OCI-LY1 (cell line): ENCODE data around the gene PTPRN2.
"Not testable (repeated sequence)": the region's sequence is repeated elsewhere in the genome, so short reads cannot be mapped to it uniquely, and the experiment has no call there.

Experiments used
- H2AFZ ChIP-seq: fragments of 200-600 bp; sonication (generic), shearing (Covaris generic); 2 replicates; pipeline ENCODE4 v1.6.0; 2014; ENCODE audit warnings: antibody characterized with exemption, mild to moderate bottlenecking, low read length
- H3F3A ChIP-seq: fragments of 200-600 bp; sonication (generic), shearing (Covaris generic); 2 replicates; pipeline ENCODE4 v1.6.0; 2014; ENCODE audit warnings: mild to moderate bottlenecking, antibody characterized with exemption, low read length, moderate library complexity; ENCODE audit not compliant: insufficient read depth
- H3K27ac ChIP-seq: fragments of 200-600 bp; sonication (generic); 2 replicates; pipeline ENCODE4 v1.5.1; 2014; ENCODE audit warnings: low read length, mixed run types, mild to moderate bottlenecking, low read depth; ENCODE audit not compliant: poor library complexity, severe bottlenecking
- H3K27me3 ChIP-seq: fragments of 200-600 bp; sonication (generic); 2 replicates; pipeline ENCODE4 v1.6.0; 2014; ENCODE audit warnings: antibody characterized with exemption, mild to moderate bottlenecking, low read length, moderate library complexity; ENCODE audit not compliant: insufficient read depth
- H3K36me3 ChIP-seq: fragments of 200-600 bp; sonication (generic); 2 replicates; pipeline ENCODE4 v1.6.1; 2014; ENCODE audit warnings: mild to moderate bottlenecking, antibody characterized with exemption, low read length, moderate library complexity, mixed read lengths; ENCODE audit not compliant: insufficient read depth
- H3K4me1 ChIP-seq: fragments of 200-600 bp; sonication (generic); 2 replicates; pipeline ENCODE4 v1.5.1; 2014; ENCODE audit warnings: mild to moderate bottlenecking, low read length, moderate library complexity; ENCODE audit not compliant: insufficient read depth, severe bottlenecking
- H3K4me2 ChIP-seq: fragments of 200-600 bp; sonication (generic), shearing (Covaris generic); 2 replicates; pipeline ENCODE4 v1.6.1; 2014; ENCODE audit warnings: low read length
- H3K4me3 ChIP-seq: fragments of 200-600 bp; sonication (generic); 2 replicates; pipeline ENCODE4 v1.5.1; 2014; ENCODE audit warnings: low read length, low read depth, mild to moderate bottlenecking, mixed read lengths; ENCODE audit not compliant: poor library complexity, severe bottlenecking
- H3K79me2 ChIP-seq: fragments of 200-600 bp; shearing (Covaris generic); 2 replicates; pipeline ENCODE4 v1.6.1; 2016; ENCODE audit warnings: mixed run types, low read length, mixed read lengths; ENCODE audit not compliant: insufficient read depth
- H3K9ac ChIP-seq: fragments of 200-600 bp; sonication (generic), shearing (Covaris generic); 2 replicates; pipeline ENCODE4 v1.6.1; 2014; ENCODE audit warnings: mild to moderate bottlenecking, low read length, mixed read lengths
- H3K9me2 ChIP-seq: fragments of 200-600 bp; sonication (generic), shearing (Covaris generic); 2 replicates; pipeline ENCODE4 v1.6.1; 2014; ENCODE audit warnings: low read depth, mild to moderate bottlenecking, low read length, mixed read lengths
- H3K9me3 ChIP-seq: fragments of 200-600 bp; shearing (Covaris generic); 2 replicates; pipeline ENCODE4 v1.6.1; 2014; ENCODE audit warnings: low read length, mixed read lengths
- H4K20me1 ChIP-seq: fragments of 200-600 bp; sonication (generic), shearing (Covaris generic); 2 replicates; pipeline ENCODE4 v1.6.0; 2016; ENCODE audit warnings: mild to moderate bottlenecking, low read length; ENCODE audit not compliant: insufficient read depth
- EZH2 ChIP-seq: fragments of 200-600 bp; sonication (generic), shearing (Covaris generic); IDR thresholded peaks from 2 replicates; pipeline ENCODE4 v1.8.0; 2017; ENCODE audit warnings: borderline replicate concordance, mixed run types, mild to moderate bottlenecking, antibody characterized with exemption, low read length, moderate library complexity, mixed read lengths
- TF ChIP-seq, protein P1 (sequence below): fragments of 200-600 bp; sonication (generic), shearing (Covaris generic); IDR thresholded peaks from 2 replicates; pipeline ENCODE4 v1.5.1; 2017; ENCODE audit warnings: mild to moderate bottlenecking, antibody characterized with exemption, low read length, moderate library complexity, mixed read lengths

PTPRN2 gene

DNA sequence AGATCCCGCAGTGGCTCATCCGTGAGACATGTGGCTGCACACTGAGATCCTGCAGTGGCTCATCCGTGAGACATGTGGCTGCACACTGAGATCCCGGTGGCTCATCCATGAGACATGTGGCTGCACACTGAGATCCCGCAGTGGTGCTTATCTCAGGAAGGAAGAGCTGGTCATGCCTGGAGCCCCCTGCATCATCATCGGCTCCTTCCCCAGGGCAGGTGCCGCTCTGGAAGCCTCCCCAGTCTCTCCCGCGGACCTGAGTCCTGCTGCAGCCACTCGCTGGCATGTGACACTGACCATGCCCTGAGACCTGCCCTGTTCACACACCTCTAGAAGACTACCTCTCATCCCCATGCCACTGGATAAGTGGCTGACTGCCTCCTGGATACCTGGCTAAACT, 181.3 kb downstream of the PTPRN2 start:
- Histone ChIP-seq H3K4me1 (no peaks in the 10 kb centered on the region), H3K9ac (no peak overlapping the region), H3F3A (no peaks in the 10 kb centered on the region), H3K27ac (no peak overlapping the region), H4K20me1 (no peaks in the 10 kb centered on the region), H3K9me3 (no peaks in the 10 kb centered on the region), H3K4me3 (no peak overlapping the region), H3K4me2 (no peak overlapping the region), H3K36me3 (no peaks in the 10 kb centered on the region), H3K79me2 (no peaks in the 10 kb centered on the region), H2AFZ (no peak overlapping the region), H3K27me3 (0 out of 2 replicates have a peak, but pooled peaks cover 9% of the 10 kb centered on the region), H3K9me2 (no peaks in the 10 kb centered on the region)
- TF ChIP-seq, protein P1, sequence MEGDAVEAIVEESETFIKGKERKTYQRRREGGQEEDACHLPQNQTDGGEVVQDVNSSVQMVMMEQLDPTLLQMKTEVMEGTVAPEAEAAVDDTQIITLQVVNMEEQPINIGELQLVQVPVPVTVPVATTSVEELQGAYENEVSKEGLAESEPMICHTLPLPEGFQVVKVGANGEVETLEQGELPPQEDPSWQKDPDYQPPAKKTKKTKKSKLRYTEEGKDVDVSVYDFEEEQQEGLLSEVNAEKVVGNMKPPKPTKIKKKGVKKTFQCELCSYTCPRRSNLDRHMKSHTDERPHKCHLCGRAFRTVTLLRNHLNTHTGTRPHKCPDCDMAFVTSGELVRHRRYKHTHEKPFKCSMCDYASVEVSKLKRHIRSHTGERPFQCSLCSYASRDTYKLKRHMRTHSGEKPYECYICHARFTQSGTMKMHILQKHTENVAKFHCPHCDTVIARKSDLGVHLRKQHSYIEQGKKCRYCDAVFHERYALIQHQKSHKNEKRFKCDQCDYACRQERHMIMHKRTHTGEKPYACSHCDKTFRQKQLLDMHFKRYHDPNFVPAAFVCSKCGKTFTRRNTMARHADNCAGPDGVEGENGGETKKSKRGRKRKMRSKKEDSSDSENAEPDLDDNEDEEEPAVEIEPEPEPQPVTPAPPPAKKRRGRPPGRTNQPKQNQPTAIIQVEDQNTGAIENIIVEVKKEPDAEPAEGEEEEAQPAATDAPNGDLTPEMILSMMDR: no peak
- no peak for TF ChIP-seq EZH2

GRCh38 chr7:158405771-158406170, 181.9 kb downstream of the PTPRN2 start:
- H3K4me1 ChIP-seq, H3K4me3 ChIP-seq, H3K4me2 ChIP-seq, H3K9me2 ChIP-seq, H3K27me3 ChIP-seq, H3K9ac ChIP-seq, H3K27ac ChIP-seq, H3F3A ChIP-seq, H4K20me1 ChIP-seq, H3K36me3 ChIP-seq, H3K79me2 ChIP-seq, H3K9me3 ChIP-seq, H2AFZ ChIP-seq: not testable (repeated sequence)

GRCh38 chr7:158405324-158405723, 182.3 kb downstream of the PTPRN2 start:
- Histone ChIP-seq H3K9ac (no peak overlapping the region), H3K27ac (no peak overlapping the region), H3K79me2 (no peaks in the 10 kb centered on the region), H3K4me1 (no peaks in the 10 kb centered on the region), H3F3A (no peaks in the 10 kb centered on the region), H2AFZ (no peak overlapping the region), H3K9me3 (no peaks in the 10 kb centered on the region), H4K20me1 (no peaks in the 10 kb centered on the region), H3K4me3 (no peak overlapping the region), H3K9me2 (no peaks in the 10 kb centered on the region), H3K36me3 (no peaks in the 10 kb centered on the region), H3K27me3 (0 out of 2 replicates have a peak, but pooled peaks cover 9% of the 10 kb centered on the region), H3K4me2 (no peak overlapping the region)
- TF ChIP-seq, protein P1: no peak
- TF ChIP-seq EZH2: no peak

DNA sequence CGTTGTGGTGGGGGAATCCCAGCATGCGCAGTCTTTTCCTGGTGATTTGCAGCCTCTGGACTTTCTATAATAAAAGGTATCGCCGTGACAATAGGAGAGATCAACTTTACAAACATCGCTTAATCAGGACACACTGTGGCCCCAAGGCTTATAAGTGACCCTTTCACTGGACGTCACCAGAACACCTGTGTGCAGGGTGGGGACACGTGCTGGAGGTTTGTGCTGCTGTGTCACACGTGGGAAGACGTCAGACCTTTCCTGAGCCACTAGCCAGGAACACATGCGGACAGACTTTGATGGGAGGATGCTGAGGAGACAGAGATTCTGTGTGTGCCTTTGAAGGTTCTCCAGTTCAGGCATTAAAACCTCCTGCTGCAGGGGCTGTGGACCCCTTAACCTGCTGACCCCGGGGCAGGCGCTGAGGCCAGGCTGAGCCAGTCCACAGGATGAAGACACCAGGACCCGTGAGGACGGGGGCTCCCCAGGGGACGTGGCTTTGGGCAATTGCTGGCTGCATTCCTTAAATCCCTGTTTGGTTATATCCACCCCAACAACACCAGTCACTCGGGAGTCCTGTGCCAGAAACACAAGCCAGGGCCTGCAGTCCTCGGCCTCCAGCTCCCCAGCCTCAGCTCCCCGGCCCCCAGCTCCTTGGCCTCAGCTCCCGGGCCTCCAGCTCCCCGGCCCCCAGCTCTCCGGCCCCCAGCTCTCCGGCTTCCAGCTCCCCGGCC, 183.4 kb downstream of the PTPRN2 start:
- no peaks in the 10 kb centered on the region for H3K9me2 ChIP-seq
- no peaks in the 10 kb centered on the region for H3F3A ChIP-seq
- no peak overlapping the region for H3K9ac ChIP-seq
- no peaks in the 10 kb centered on the region for H3K4me1 ChIP-seq
- no peak for TF ChIP-seq EZH2
- TF ChIP-seq, protein P1: no peak
- no peak overlapping the region for H3K27ac ChIP-seq
- no peaks in the 10 kb centered on the region for H3K9me3 ChIP-seq
- H3K27me3 ChIP-seq: peaks cover 14% of the 10 kb centered on the region; the same call in 1 of the 2 replicates
- H2AFZ ChIP-seq: no peak overlapping the region
- H3K36me3 ChIP-seq: no peaks in the 10 kb centered on the region; the same call in 1 of the 2 replicates
- no peak overlapping the region for H3K4me3 ChIP-seq
- no peaks in the 10 kb centered on the region for H4K20me1 ChIP-seq
- no peaks in the 10 kb centered on the region for H3K79me2 ChIP-seq
- no peak overlapping the region for H3K4me2 ChIP-seq
